H9 (cell line): ENCODE measurements around the gene NCL. TPM values are rescaled to one million over a fixed set of nuclear protein-coding genes. Genes with fewer than 3 reads are reported as not detected.

Experiments used
- DNase-seq: peaks from one replicate; pipeline ENCODE4 v3.0.0-alpha.2; 2017
- H2AFZ ChIP-seq: one replicate; pipeline ENCODE4 v1.6.1; 2013; ENCODE audit warnings: mild to moderate bottlenecking, low read length, control low read depth, moderate library complexity
- H2AK5ac ChIP-seq: 2 replicates; pipeline ENCODE4 v1.6.1; 2013; ENCODE audit warnings: low read length, control low read depth, mixed read lengths; ENCODE audit not compliant: insufficient read length
- H2BK120ac ChIP-seq: one replicate; pipeline ENCODE4 v1.6.1; 2013; ENCODE audit warnings: low read depth, mild to moderate bottlenecking, low read length, control low read depth, inconsistent platforms; ENCODE audit not compliant: poor library complexity, severe bottlenecking
- H2BK12ac ChIP-seq: 2 replicates; pipeline ENCODE4 v1.6.1; 2013; ENCODE audit warnings: low read length, control low read depth, mixed read lengths, low read depth; ENCODE audit not compliant: insufficient read length
- H2BK15ac ChIP-seq: 2 replicates; pipeline ENCODE4 v1.6.1; 2013; ENCODE audit warnings: low read depth, low read length, control low read depth
- H2BK20ac ChIP-seq: one replicate; pipeline ENCODE4 v1.6.1; 2013; ENCODE audit warnings: low read depth, mild to moderate bottlenecking, low read length, control low read depth, inconsistent platforms; ENCODE audit not compliant: poor library complexity, severe bottlenecking
- H2BK5ac ChIP-seq: 2 replicates; pipeline ENCODE4 v1.6.1; 2013; ENCODE audit warnings: low read length, control low read depth, mixed read lengths; ENCODE audit not compliant: insufficient read length
- H3K14ac ChIP-seq: 2 replicates; pipeline ENCODE4 v1.6.1; 2013; ENCODE audit warnings: low read length, control low read depth; ENCODE audit not compliant: insufficient read depth
- H3K18ac ChIP-seq: 2 replicates; pipeline ENCODE4 v1.6.1; 2013; ENCODE audit warnings: low read depth, mild to moderate bottlenecking, mixed read lengths, low read length, control low read depth; ENCODE audit not compliant: insufficient read length
- H3K23ac ChIP-seq: 2 replicates; pipeline ENCODE4 v1.6.1; 2013; ENCODE audit warnings: low read length, control low read depth, mixed read lengths, low read depth; ENCODE audit not compliant: insufficient read length
- H3K23me2 ChIP-seq: 2 replicates; pipeline ENCODE4 v1.6.1; 2013; ENCODE audit warnings: low read depth, mild to moderate bottlenecking, mixed read lengths, low read length, control low read depth; ENCODE audit not compliant: insufficient read length, poor library complexity, severe bottlenecking
- H3K27ac ChIP-seq: 2 replicates; pipeline ENCODE4 v1.5.1; 2013; ENCODE audit warnings: low read length, control low read depth, mixed read lengths, low read depth; ENCODE audit not compliant: insufficient read length
- H3K27me3 ChIP-seq: 2 replicates; pipeline ENCODE4 v1.6.1; 2013; ENCODE audit warnings: low read length, control low read depth, inconsistent platforms; ENCODE audit not compliant: insufficient read depth
- H3K4ac ChIP-seq: 2 replicates; pipeline ENCODE4 v1.6.1; 2013; ENCODE audit warnings: low read depth, mild to moderate bottlenecking, control low read depth, inconsistent platforms, low read length, moderate library complexity
- H3K4me1 ChIP-seq: 2 replicates; pipeline ENCODE4 v1.6.1; 2013; ENCODE audit warnings: low read length, control low read depth, inconsistent platforms; ENCODE audit not compliant: insufficient read depth
- H3K4me2 ChIP-seq: 2 replicates; pipeline ENCODE4 v1.6.1; 2013; ENCODE audit warnings: low read length, control low read depth, mixed read lengths; ENCODE audit not compliant: insufficient read length, insufficient read depth
- H3K56ac ChIP-seq: 2 replicates; pipeline ENCODE4 v1.6.1; 2013; ENCODE audit warnings: low read depth, mild to moderate bottlenecking, mixed read lengths, low read length, control low read depth; ENCODE audit not compliant: insufficient read length
- H3K79me1 ChIP-seq: 2 replicates; pipeline ENCODE4 v1.6.1; 2013; ENCODE audit warnings: low read depth, mild to moderate bottlenecking, moderate library complexity, low read length, control low read depth, inconsistent platforms; ENCODE audit not compliant: insufficient read depth, poor library complexity, severe bottlenecking
- H3K79me2 ChIP-seq: 2 replicates; pipeline ENCODE4 v1.6.1; 2013; ENCODE audit warnings: low read length, control low read depth, inconsistent platforms; ENCODE audit not compliant: insufficient read depth
- H3K9ac ChIP-seq: 2 replicates; pipeline ENCODE4 v1.6.1; 2013; ENCODE audit warnings: low read length, control low read depth, mixed read lengths; ENCODE audit not compliant: insufficient read length; ENCODE audit errors: extremely low read depth
- H3K9me3 ChIP-seq: one replicate; pipeline ENCODE4 v1.6.1; 2013; ENCODE audit warnings: low read depth, low read length, inconsistent platforms; ENCODE audit not compliant: control insufficient read depth
- H3T11ph ChIP-seq: one replicate; pipeline ENCODE4 v1.6.1; 2013; ENCODE audit warnings: mild to moderate bottlenecking, low read length, control low read depth, inconsistent platforms
- H4K20me1 ChIP-seq: one replicate; pipeline ENCODE4 v1.6.1; 2013; ENCODE audit not compliant: control insufficient read depth, insufficient read length, insufficient read depth
- H4K5ac ChIP-seq: 2 replicates; pipeline ENCODE4 v1.6.1; 2013; ENCODE audit warnings: low read depth, mild to moderate bottlenecking, mixed read lengths, low read length, control low read depth; ENCODE audit not compliant: insufficient read length
- H4K8ac ChIP-seq: replicated peaks from 2 replicates; pipeline ENCODE4 v1.6.1; 2013; ENCODE audit warnings: low read length, control low read depth, mixed read lengths, low read depth; ENCODE audit not compliant: insufficient read length
- H4K91ac ChIP-seq: 2 replicates; pipeline ENCODE4 v1.6.1; 2013; ENCODE audit warnings: low read depth, mild to moderate bottlenecking, moderate library complexity, mixed read lengths, low read length, control low read depth; ENCODE audit not compliant: insufficient read length
- H3K27ac Mint-ChIP-seq, 3 experiments: 2 replicates in 2 of 3; 3 replicates in 1 of 3; pipeline ENCODE4 v1.8.0; 2020 to 2021; ENCODE audit warnings: mixed read lengths in 3 of 3, mild to moderate bottlenecking in 1 of 3, moderate library complexity in 1 of 3
- H3K27me3 Mint-ChIP-seq: 2 replicates; pipeline ENCODE4 v1.8.0; 2021; ENCODE audit warnings: low read depth, mild to moderate bottlenecking, moderate library complexity, mixed read lengths
- H3K36me3 Mint-ChIP-seq, 3 experiments: 2 replicates in 2 of 3; 3 replicates in 1 of 3; pipeline ENCODE4 v1.8.0; 2020 to 2021; ENCODE audit warnings: low read depth in 3 of 3, mixed read lengths in 3 of 3; ENCODE audit not compliant: insufficient read depth in 1 of 3
- H3K4me1 Mint-ChIP-seq, 2 experiments: 2 replicates each; pipeline ENCODE4 v1.8.0; 2020; ENCODE audit warnings: mixed read lengths in 2 of 2
- H3K4me3 Mint-ChIP-seq, 2 experiments: 2 replicates in 1 of 2; 3 replicates in 1 of 2; pipeline ENCODE4 v1.8.0; 2020 to 2021; ENCODE audit warnings: mild to moderate bottlenecking in 2 of 2, mixed read lengths in 2 of 2, moderate library complexity in 1 of 2
- H3K9me3 Mint-ChIP-seq, 2 experiments: 2 replicates in 1 of 2; 3 replicates in 1 of 2; pipeline ENCODE4 v1.8.0; 2020; ENCODE audit warnings: mild to moderate bottlenecking in 2 of 2, mixed read lengths in 2 of 2, moderate library complexity in 1 of 2
- CTCF ChIP-seq: fragments of 200-600 bp; sonication (generic); conservative IDR thresholded peaks from 3 replicates; pipeline ENCODE4 v1.8.0; 2021; ENCODE audit warnings: antibody characterized with exemption, mild to moderate bottlenecking
- WGBS: extraction: QIAGEN DNeasy Blood & Tissue Kit; methylation state at CpG from one replicate; pipeline ENCODE4 v1.1.7; 2013; ENCODE audit warnings: missing lambda C conversion rate, low lambda C conversion rate, mixed read lengths; ENCODE audit not compliant: insufficient read length; ENCODE audit errors: extremely low coverage; 5-methylcytosine and 5-hydroxymethylcytosine counted together
- total RNA-seq: library from RNA; stranded (reverse); gene quantifications from 2 replicates; pipeline ENCODE4 v1.2.1, GENCODE V29; 2021

Gene NCL
- total RNA-seq, 1 experiment from 2014 or later = 1,269 TPM

DNA sequence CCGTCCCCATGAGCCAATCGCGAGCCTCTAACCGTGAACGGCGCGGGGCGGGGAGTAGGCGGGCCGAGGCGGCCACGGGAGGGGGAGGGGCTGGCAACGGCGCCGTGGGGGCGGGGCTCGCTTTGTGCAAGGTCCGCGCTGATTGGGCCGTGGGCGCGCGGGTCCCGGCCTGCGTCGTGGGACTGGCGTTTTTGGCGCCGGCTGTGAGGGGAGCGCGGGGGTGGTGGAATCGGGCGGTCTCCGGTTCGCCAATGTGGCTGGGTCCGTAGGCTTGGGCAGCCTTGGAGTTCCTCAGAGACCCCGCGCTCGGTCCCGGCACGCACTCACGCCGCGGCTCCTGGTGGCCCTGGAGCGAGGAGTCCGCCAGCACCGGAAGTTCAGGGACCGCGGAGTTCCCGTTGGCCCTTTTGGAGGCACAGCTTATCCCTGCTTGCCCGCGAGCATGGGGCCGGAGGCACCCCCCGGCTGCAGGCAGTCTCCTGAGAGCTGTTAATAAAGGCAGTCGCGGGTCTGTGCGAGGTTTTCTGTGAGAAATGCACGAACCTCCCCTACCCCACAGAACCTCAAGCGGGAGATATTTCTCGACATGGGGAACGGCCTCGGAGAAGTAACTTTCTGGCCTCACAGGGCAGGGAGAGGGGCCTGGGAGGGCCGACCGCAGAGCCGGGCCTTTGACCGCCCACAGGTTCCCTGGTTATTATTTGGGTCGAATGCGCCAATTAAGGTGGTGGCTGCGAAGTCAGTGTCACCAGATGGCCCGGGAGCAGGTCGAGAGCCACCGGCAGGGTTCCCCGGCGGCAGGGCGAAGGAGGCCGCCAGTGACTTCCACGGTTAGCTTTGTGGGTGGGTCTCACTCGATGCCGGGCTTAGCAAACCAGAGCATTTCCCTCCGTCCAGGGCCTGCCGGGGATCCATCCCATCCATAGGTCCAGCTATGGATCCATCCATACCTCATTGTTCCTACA is 574 bp upstream of the NCL start:
- peaks cover 19% of the 10 kb centered on the region for H3K79me2 ChIP-seq
- peaks cover 10% of the 10 kb centered on the region for H3K23me2 ChIP-seq
- H3K36me3 Mint-ChIP-seq = peaks cover 36 to 43% (median 36%) of the 10 kb centered on the region in 3 experiments
- H2BK20ac ChIP-seq = no peak overlapping the region
- no peak overlapping the region for H2BK12ac ChIP-seq
- H3K27ac ChIP-seq = peak overlapping the region; percentile 63
- peak overlapping the region; percentile 19; the same call in 1 of the 2 replicates for H3K4ac ChIP-seq
- DNase-seq = peak; percentile 97
- TF ChIP-seq CTCF = no peak
- peaks cover 1% of the 10 kb centered on the region; the same call in 1 of the 2 replicates for H3K27me3 Mint-ChIP-seq
- H3K4me2 ChIP-seq = peak overlapping the region; percentile 79
- H4K91ac ChIP-seq = peak overlapping the region; percentile 20
- H3K79me1 ChIP-seq = peaks cover 4% of the 10 kb centered on the region
- no peak overlapping the region for H2BK5ac ChIP-seq
- H3K4me1 ChIP-seq = no peaks in the 10 kb centered on the region
- H2AFZ ChIP-seq = no peak overlapping the region
- no peak overlapping the region for H2BK15ac ChIP-seq
- H2BK120ac ChIP-seq = peak overlapping the region; percentile 56
- peaks cover 0 to 2% of the 10 kb centered on the region in 2 experiments; a peak in 3 of 5 replicates for H3K9me3 Mint-ChIP-seq
- H3K23ac ChIP-seq = no peak overlapping the region
- H4K8ac ChIP-seq = no peak overlapping the region
- H3K18ac ChIP-seq = peak overlapping the region; percentile 87
- H3K27me3 ChIP-seq = no peaks in the 10 kb centered on the region
- no peak overlapping the region for H2AK5ac ChIP-seq
- peak overlapping the region; percentile 86 to 92 for H3K4me3 Mint-ChIP-seq
- peak overlapping the region; percentile 91 for H3K9ac ChIP-seq
- no peak overlapping the region for H4K5ac ChIP-seq
- H4K20me1 ChIP-seq = no peaks in the 10 kb centered on the region
- no peak overlapping the region for H3T11ph ChIP-seq
- peak overlapping the region; percentile 86 to 100 (median 99) for H3K27ac Mint-ChIP-seq
- H3K4me1 Mint-ChIP-seq = peaks cover 31 to 39% of the 10 kb centered on the region in 2 experiments
- no peaks in the 10 kb centered on the region for H3K9me3 ChIP-seq
- WGBS = no CpG with 5 or more reads among the region's 81 CpGs
- peak overlapping the region; percentile 5 for H3K56ac ChIP-seq
- peak overlapping the region; percentile 95 for H3K14ac ChIP-seq
